Measurements from ENCODE around the gene CERS6. TPM values are rescaled to one million over a fixed set of nuclear protein-coding genes. Genes with fewer than 3 reads are reported as not detected.
"Not testable (repeated sequence)": the region's sequence is repeated elsewhere in the genome, so short reads cannot be mapped to it uniquely, and the experiment has no call there.

CERS6 gene
- total and polyA plus RNA-seq, 3 donors from 2014 or later, result 24.7 to 71.0 (median 59.4) TPM

DNA sequence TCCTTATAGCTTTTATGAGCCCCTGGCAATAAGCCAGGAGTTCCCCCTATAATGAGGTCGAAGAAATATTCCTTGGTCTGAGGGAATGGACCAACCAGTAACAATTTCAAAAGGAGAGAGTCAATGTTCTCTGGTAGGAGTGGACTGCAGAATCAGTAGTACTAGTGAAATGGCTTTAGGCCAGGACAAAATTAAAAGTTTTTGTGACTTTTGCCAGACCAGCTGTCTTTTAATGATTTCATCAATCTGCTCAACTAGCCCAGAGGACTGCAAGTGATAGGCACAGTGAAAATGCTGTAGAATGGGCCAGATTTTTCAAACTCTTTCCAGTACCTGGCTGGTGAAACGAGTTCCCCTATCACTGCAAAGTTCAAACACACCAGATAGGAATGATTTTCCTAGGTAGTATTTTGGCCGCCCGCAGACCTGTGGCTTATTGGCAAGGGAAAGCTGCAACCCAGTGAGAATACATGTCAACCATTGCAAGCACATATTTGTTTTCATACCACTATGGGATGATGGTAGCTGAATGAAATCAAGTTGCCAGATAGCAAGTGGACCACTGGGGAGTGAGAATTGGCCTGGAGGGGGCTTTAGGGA, 45.5 kb downstream of the CERS6 start:
- TF ChIP-seq, protein P1, sequence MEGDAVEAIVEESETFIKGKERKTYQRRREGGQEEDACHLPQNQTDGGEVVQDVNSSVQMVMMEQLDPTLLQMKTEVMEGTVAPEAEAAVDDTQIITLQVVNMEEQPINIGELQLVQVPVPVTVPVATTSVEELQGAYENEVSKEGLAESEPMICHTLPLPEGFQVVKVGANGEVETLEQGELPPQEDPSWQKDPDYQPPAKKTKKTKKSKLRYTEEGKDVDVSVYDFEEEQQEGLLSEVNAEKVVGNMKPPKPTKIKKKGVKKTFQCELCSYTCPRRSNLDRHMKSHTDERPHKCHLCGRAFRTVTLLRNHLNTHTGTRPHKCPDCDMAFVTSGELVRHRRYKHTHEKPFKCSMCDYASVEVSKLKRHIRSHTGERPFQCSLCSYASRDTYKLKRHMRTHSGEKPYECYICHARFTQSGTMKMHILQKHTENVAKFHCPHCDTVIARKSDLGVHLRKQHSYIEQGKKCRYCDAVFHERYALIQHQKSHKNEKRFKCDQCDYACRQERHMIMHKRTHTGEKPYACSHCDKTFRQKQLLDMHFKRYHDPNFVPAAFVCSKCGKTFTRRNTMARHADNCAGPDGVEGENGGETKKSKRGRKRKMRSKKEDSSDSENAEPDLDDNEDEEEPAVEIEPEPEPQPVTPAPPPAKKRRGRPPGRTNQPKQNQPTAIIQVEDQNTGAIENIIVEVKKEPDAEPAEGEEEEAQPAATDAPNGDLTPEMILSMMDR (IDR thresholded peaks at IDR 0.05), result no peak
- TF ChIP-seq POLR2A (IDR thresholded peaks at IDR 0.05), result no peak
- H3K9me3 ChIP-seq, result no peaks in the 10 kb centered on the region
- DNase-seq, result no peak
- H3K27me3 ChIP-seq, result no peaks in the 10 kb centered on the region
- no peak overlapping the region for H3K4me3 ChIP-seq
- no peaks in the 10 kb centered on the region for H3K4me1 ChIP-seq
- WGBS, 2 donors, result 70 to 84% methylated on average over 4 of the region's 4 CpGs
- H3K36me3 ChIP-seq (ENCODE audit: low read depth, missing control alignments), result no peaks in the 10 kb centered on the region
- no peak overlapping the region for H3K27ac ChIP-seq
- intact Hi-C loops (cut with DNase I; ENCODE audit: low total_unique reads), result no loop called here

DNA sequence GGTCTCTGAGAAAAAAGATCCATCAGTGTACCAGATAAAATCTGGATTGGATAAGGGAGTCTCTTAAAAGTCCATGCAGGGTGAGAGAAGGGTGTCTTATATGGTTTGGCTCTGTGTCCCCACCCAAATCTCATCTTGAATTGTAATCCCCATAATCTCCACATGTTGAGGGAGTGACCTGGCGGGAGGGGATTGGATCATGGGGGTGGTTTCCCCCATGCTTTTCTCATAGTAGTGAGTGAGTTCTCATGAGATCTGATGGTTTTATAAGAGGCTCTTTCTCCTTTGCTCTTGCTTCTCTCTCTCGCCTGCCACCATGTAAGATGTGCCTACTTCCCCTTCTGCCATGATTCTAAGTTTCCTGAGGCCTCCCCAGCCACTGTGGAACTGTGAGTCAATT, 46.8 kb downstream of the CERS6 start:
- 94 to 98% methylated on average over 2 of the region's 2 CpGs for WGBS, 2 donors
- intact Hi-C loops (cut with DNase I; ENCODE audit: low total_unique reads); DNase-seq; H3K4me1 ChIP-seq; H3K9me3 ChIP-seq; H3K36me3 ChIP-seq (ENCODE audit: low read depth, missing control alignments); H3K27ac ChIP-seq; H3K4me3 ChIP-seq; H3K27me3 ChIP-seq: not testable (repeated sequence)

- Histone ChIP-seq H3K4me3 (no peak overlapping the region), H3K27ac (no peak overlapping the region), H3K9me3 (no peaks in the 10 kb centered on the region), H3K4me1 (no peaks in the 10 kb centered on the region), H3K36me3 (ENCODE audit: low read depth, missing control alignments) (no peaks in the 10 kb centered on the region), H3K27me3 (no peaks in the 10 kb centered on the region)
- TF ChIP-seq, protein P1 (IDR thresholded peaks at IDR 0.05), result no peak
- WGBS, 2 donors, result 90 to 97% methylated on average over 3 of the region's 3 CpGs
- intact Hi-C loops (cut with DNase I; ENCODE audit: low total_unique reads), result no loop called here
- no peak for DNase-seq
These were observed 47.8 kb downstream of the CERS6 start for GRCh38 chr2:168503901-168504300.

GRCh38 chr2:168504323-168504722, 48.3 kb downstream of the CERS6 start:
- DNase-seq, result no peak
- Histone ChIP-seq H3K27me3 (no peaks in the 10 kb centered on the region), H3K27ac (no peak overlapping the region), H3K9me3 (no peaks in the 10 kb centered on the region), H3K4me3 (no peak overlapping the region), H3K4me1 (no peaks in the 10 kb centered on the region), H3K36me3 (ENCODE audit: low read depth, missing control alignments) (no peaks in the 10 kb centered on the region)
- TF ChIP-seq, protein P1 (IDR thresholded peaks at IDR 0.05), result no peak
- TF ChIP-seq POLR2A (IDR thresholded peaks at IDR 0.05), result no peak
- intact Hi-C loops (cut with DNase I; ENCODE audit: low total_unique reads), result no loop called here
- 88 to 95% methylated on average over 2 of the region's 2 CpGs for WGBS, 2 donors

DNA sequence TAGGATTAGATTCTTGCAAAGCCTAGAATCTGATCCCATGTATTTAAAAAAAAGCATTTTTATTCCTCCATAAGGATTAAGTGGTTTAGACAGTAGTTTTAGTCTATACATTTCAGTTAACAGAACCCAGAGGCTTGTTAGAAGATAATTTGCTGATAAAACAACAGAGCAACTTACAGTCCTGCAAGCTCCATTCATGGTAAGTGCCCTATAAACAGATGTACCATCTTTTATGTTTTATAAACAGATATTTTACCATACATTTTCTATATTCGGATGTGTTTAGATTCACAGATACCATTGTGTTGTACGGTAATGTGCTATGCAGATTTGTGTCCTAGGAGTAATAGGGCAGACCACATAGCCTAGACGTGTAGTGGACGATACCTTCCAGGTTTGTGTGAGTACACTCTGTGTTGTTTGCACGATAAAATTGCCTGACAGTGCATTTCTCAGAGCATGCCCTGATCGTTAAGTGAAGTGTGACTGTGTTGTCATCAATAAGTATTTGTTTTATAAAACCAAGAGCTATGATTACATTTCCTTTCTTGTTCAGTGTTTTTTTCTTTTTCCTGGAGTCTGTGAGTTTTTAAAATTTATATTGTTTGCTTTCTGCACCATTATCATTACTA, 54.2 kb downstream of the CERS6 start:
- intact Hi-C loops (cut with DNase I; ENCODE audit: low total_unique reads), result no loop called here
- 87 to 94% methylated on average over 6 of the region's 6 CpGs for WGBS, 2 donors
- TF ChIP-seq, protein P1 (IDR thresholded peaks at IDR 0.05), result no peak
- TF ChIP-seq POLR2A (IDR thresholded peaks at IDR 0.05), result no peak

More for the DNA sequence above, 54.2 kb downstream of the CERS6 start:
- H3K4me1 ChIP-seq, result no peaks in the 10 kb centered on the region
- H3K36me3 ChIP-seq (ENCODE audit: low read depth, missing control alignments), result no peaks in the 10 kb centered on the region
- no peaks in the 10 kb centered on the region for H3K27me3 ChIP-seq
- no peak for DNase-seq
- no peak overlapping the region for H3K27ac ChIP-seq
- no peak overlapping the region for H3K4me3 ChIP-seq
- H3K9me3 ChIP-seq, result no peaks in the 10 kb centered on the region

Data from testis (tissue), 3 donors.